HCT116 (cell line): ENCODE results near the gene MAP3K4. TPM values are rescaled to one million over a fixed set of nuclear protein-coding genes. Genes with fewer than 3 reads are reported as not detected.

Source experiments
- ATAC-seq: fragments of 200-7000 bp; cut with Tn5 transposase; 2 replicates; pipeline ENCODE4 v1.9.1; 2020; ENCODE audit warnings: mild to moderate bottlenecking, moderate library complexity
- BruUV-seq: library from RNA; stranded (reverse); fragments of 400-500 nt; replicated peaks from 2 replicates; lab custom pipeline; 2021; lab: Mats Ljungman, UMichigan
- CTCF ChIA-PET: fragments of 300-600 bp; sonication (Branson Sonifier 250); formaldehyde crosslinking; loops from one replicate; lab custom pipeline; 2021; ENCODE audit warnings: antibody characterized with exemption; lab: Charles Lee
- POLR2A ChIA-PET: fragments of 300-600, 350-600 bp; sonication (Branson Sonifier 250); formaldehyde crosslinking; loops from one replicate; lab custom pipeline; 2021; ENCODE audit warnings: antibody characterized with exemption; lab: Charles Lee
- RAD21 ChIA-PET, 2 experiments: fragments of 300-600 bp; sonication (Branson Sonifier 250); formaldehyde crosslinking; loops; one replicate each; lab custom pipeline; 2023; ENCODE audit warnings: low total read pairs in 2 of 2; ENCODE audit not compliant: uncharacterized antibody in 2 of 2, unreplicated experiment in 2 of 2, low non-redundant PET in 1 of 2; lab: Charles Lee
- DNase-seq: peaks from one replicate; pipeline ENCODE4 v3.0.0-alpha.2; 2010; ENCODE audit warnings: low read depth, low spot score
- H2AFZ ChIP-seq: fragments of 200-600 bp; shearing (Covaris generic), sonication (generic); 2 replicates; pipeline ENCODE4 v1.6.1; 2017; ENCODE audit warnings: low read depth, mixed run types, mixed read lengths, antibody characterized with exemption, low read length; ENCODE audit not compliant: poor library complexity, severe bottlenecking
- H3K27ac ChIP-seq: 2 replicates; pipeline ENCODE4 v1.5.1; 2012; ENCODE audit warnings: low read depth, low read length
- H3K27me3 ChIP-seq: fragments of 200-600 bp; sonication (generic); 2 replicates; pipeline ENCODE4 v1.6.1; 2016; ENCODE audit warnings: mixed run types, low read length, mixed read lengths; ENCODE audit not compliant: insufficient read depth
- H3K36me3 ChIP-seq, 2 experiments: fragments of 200-500 bp in 1 of 2; fragments of 200-600 bp in 1 of 2; sonication (Bioruptor generic) in 1 of 2; sonication (generic) in 1 of 2; 2 replicates each; pipeline versions ENCODE4 v1.5.1 to v1.6.1; 2014 to 2016; ENCODE audit warnings: low read length in 2 of 2, inconsistent platforms in 1 of 2, mixed read lengths in 1 of 2, mixed run types in 1 of 2; ENCODE audit not compliant: insufficient read depth in 2 of 2, control insufficient read depth in 1 of 2
- H3K4me1 ChIP-seq, 2 experiments: fragments of 200-600 bp in 1 of 2; sonication (generic) in 1 of 2; 2 replicates each; pipeline versions ENCODE4 v1.5.1 to v1.6.1; 2012 to 2017; ENCODE audit warnings: low read length in 2 of 2, inconsistent platforms in 1 of 2, mild to moderate bottlenecking in 1 of 2, mixed read lengths in 1 of 2, mixed run types in 1 of 2, moderate library complexity in 1 of 2; ENCODE audit not compliant: insufficient read depth in 2 of 2, control insufficient read depth in 1 of 2
- H3K4me2 ChIP-seq: fragments of 200-600 bp; sonication (generic); 2 replicates; pipeline ENCODE4 v1.6.1; 2017; ENCODE audit warnings: mixed run types, low read length, mixed read lengths
- H3K4me3 ChIP-seq, 2 experiments: fragments of 200-600 bp in 1 of 2; sonication (generic) in 1 of 2; replicated peaks in 1 of 2; 2 replicates each; pipeline ENCODE4 v1.5.1; 2011 to 2016; ENCODE audit warnings: low read length in 2 of 2, control low read depth in 1 of 2, low read depth in 1 of 2, mild to moderate bottlenecking in 1 of 2, mixed read lengths in 1 of 2, mixed run types in 1 of 2
- H3K79me2 ChIP-seq: fragments of 200-600 bp; sonication (generic); 2 replicates; pipeline ENCODE4 v1.6.1; 2017; ENCODE audit warnings: mild to moderate bottlenecking, mixed run types, low read length, moderate library complexity, mixed read lengths; ENCODE audit not compliant: insufficient read depth
- H3K9ac ChIP-seq: fragments of 200-600 bp; sonication (generic); 2 replicates; pipeline ENCODE4 v1.6.1; 2016; ENCODE audit warnings: low read length, mixed read lengths
- H3K9me2 ChIP-seq: fragments of 200-600 bp; sonication (generic), shearing (Covaris generic); 2 replicates; pipeline ENCODE4 v1.6.1; 2017; ENCODE audit warnings: mixed run types, mild to moderate bottlenecking, moderate library complexity; ENCODE audit not compliant: insufficient read depth
- H3K9me3 ChIP-seq, 2 experiments: fragments of 200-500 bp in 1 of 2; fragments of 200-600 bp in 1 of 2; sonication (Bioruptor generic) in 1 of 2; sonication (generic) in 1 of 2; 2 replicates each; pipeline ENCODE4 v1.6.1; 2014 to 2017; ENCODE audit warnings: low read length in 2 of 2, mixed read lengths in 2 of 2, inconsistent platforms in 1 of 2, low read depth in 1 of 2, mild to moderate bottlenecking in 1 of 2, mixed run types in 1 of 2, moderate library complexity in 1 of 2; ENCODE audit not compliant: control insufficient read depth in 1 of 2, insufficient read depth in 1 of 2
- H4K20me1 ChIP-seq: fragments of 200-600 bp; sonication (generic), shearing (Covaris generic); 2 replicates; pipeline ENCODE4 v1.6.1; 2017; ENCODE audit warnings: mixed run types, mild to moderate bottlenecking, moderate library complexity; ENCODE audit not compliant: insufficient read depth
- ATF3 ChIP-seq: IDR thresholded peaks from 2 replicates; pipeline ENCODE4 v1.6.1; 2012
- CEBPB ChIP-seq: IDR thresholded peaks from 2 replicates; pipeline ENCODE4 v1.6.1; 2012; ENCODE audit warnings: low read depth
- EGR1 ChIP-seq: IDR thresholded peaks from 2 replicates; pipeline ENCODE4 v1.6.1; 2012; ENCODE audit warnings: low read depth
- EZH2 ChIP-seq: fragments of 200-600 bp; sonication (generic); IDR thresholded peaks from 2 replicates; pipeline ENCODE4 v1.6.1; 2017; ENCODE audit warnings: antibody characterized with exemption, mixed run types
- JUND ChIP-seq: IDR thresholded peaks from 2 replicates; pipeline ENCODE4 v1.6.1; 2012
- MAX ChIP-seq: IDR thresholded peaks from 2 replicates; pipeline ENCODE4 v1.6.1; 2012
- POLR2A ChIP-seq: IDR thresholded peaks from 2 replicates; pipeline ENCODE4 v1.7.0; 2011; ENCODE audit warnings: borderline replicate concordance; ENCODE audit not compliant: insufficient read depth, insufficient read length; ENCODE audit errors: extremely low read depth
- POLR2AphosphoS5 ChIP-seq: IDR thresholded peaks from 2 replicates; pipeline ENCODE4 v1.6.1; 2011; ENCODE audit warnings: mild to moderate bottlenecking, low read depth, low read length, moderate library complexity
- SIN3A ChIP-seq: IDR thresholded peaks from 2 replicates; pipeline ENCODE4 v1.6.1; 2012; ENCODE audit warnings: low read depth
- SP1 ChIP-seq: IDR thresholded peaks from 2 replicates; pipeline ENCODE4 v1.6.1; 2012; ENCODE audit warnings: low read depth
- YY1 ChIP-seq: IDR thresholded peaks from 2 replicates; pipeline ENCODE4 v1.6.1; 2011; ENCODE audit warnings: low read length, low read depth, moderate library complexity, mild to moderate bottlenecking; ENCODE audit not compliant: insufficient replicate concordance; ENCODE audit errors: extremely low read depth
- ZFX ChIP-seq: fragments of 450-650 bp; IDR thresholded peaks from 2 replicates; pipeline ENCODE4 v1.6.1; 2017
- ZNF274 ChIP-seq: fragments of 200-500 bp; sonication (Bioruptor generic); IDR thresholded peaks from 2 replicates; pipeline ENCODE4 v1.6.1; 2014; ENCODE audit warnings: mild to moderate bottlenecking, low read depth, low read length, inconsistent platforms
- intact Hi-C: fragments of 100-400 bp; cut with micrococcal nuclease; formaldehyde crosslinking; loops from 2 replicates; pipeline ENCODE4 v1.10.0; 2022
- total RNA-seq: library from RNA; stranded (reverse); gene quantifications from one replicate; pipeline ENCODE4 v1.2.1, GENCODE V29; 2021; ENCODE audit not compliant: unreplicated experiment
- TF ChIP-seq, protein P1 (sequence below): IDR thresholded peaks from 2 replicates; pipeline ENCODE4 v1.6.1; 2012; ENCODE audit warnings: low read depth
- TF ChIP-seq, protein P2 (sequence below): IDR thresholded peaks from 2 replicates; pipeline ENCODE4 v1.6.1; 2011; ENCODE audit warnings: mild to moderate bottlenecking, low read length, moderate library complexity; ENCODE audit not compliant: insufficient replicate concordance; ENCODE audit errors: extremely low read depth

The MAP3K4 gene
- total RNA-seq, 1 experiment from 2014 or later, result 46.5 TPM

GRCh38 chr6:160967351-160967750, 24.2 kb upstream of the MAP3K4 start:
- no peak for ATAC-seq
- Histone ChIP-seq H2AFZ (no peak overlapping the region), H4K20me1 (no peaks in the 10 kb centered on the region), H3K4me3 (no peak overlapping the region), H3K9ac (no peak overlapping the region), H3K9me2 (no peaks in the 10 kb centered on the region), H3K36me3 (no peaks in the 10 kb centered on the region), H3K9me3 (no peaks in the 10 kb centered on the region), H3K79me2 (no peaks in the 10 kb centered on the region), H3K4me1 (no peaks in the 10 kb centered on the region), H3K27ac (no peak overlapping the region), H3K27me3 (no peaks in the 10 kb centered on the region), H3K4me2 (no peak overlapping the region)
- intact Hi-C loops, result no loop called here
- TF ChIP-seq ZNF274, result no peak
- TF ChIP-seq EZH2, result no peak
- TF ChIP-seq POLR2A, result no peak
- no peak for TF ChIP-seq ATF3
- no peak for TF ChIP-seq YY1
- TF ChIP-seq SIN3A, result no peak
- no peak for TF ChIP-seq ZFX
- TF ChIP-seq, protein P1, sequence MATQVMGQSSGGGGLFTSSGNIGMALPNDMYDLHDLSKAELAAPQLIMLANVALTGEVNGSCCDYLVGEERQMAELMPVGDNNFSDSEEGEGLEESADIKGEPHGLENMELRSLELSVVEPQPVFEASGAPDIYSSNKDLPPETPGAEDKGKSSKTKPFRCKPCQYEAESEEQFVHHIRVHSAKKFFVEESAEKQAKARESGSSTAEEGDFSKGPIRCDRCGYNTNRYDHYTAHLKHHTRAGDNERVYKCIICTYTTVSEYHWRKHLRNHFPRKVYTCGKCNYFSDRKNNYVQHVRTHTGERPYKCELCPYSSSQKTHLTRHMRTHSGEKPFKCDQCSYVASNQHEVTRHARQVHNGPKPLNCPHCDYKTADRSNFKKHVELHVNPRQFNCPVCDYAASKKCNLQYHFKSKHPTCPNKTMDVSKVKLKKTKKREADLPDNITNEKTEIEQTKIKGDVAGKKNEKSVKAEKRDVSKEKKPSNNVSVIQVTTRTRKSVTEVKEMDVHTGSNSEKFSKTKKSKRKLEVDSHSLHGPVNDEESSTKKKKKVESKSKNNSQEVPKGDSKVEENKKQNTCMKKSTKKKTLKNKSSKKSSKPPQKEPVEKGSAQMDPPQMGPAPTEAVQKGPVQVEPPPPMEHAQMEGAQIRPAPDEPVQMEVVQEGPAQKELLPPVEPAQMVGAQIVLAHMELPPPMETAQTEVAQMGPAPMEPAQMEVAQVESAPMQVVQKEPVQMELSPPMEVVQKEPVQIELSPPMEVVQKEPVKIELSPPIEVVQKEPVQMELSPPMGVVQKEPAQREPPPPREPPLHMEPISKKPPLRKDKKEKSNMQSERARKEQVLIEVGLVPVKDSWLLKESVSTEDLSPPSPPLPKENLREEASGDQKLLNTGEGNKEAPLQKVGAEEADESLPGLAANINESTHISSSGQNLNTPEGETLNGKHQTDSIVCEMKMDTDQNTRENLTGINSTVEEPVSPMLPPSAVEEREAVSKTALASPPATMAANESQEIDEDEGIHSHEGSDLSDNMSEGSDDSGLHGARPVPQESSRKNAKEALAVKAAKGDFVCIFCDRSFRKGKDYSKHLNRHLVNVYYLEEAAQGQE, result no peak
- TF ChIP-seq MAX, result no peak
- no peak for TF ChIP-seq POLR2AphosphoS5
- TF ChIP-seq, protein P2, sequence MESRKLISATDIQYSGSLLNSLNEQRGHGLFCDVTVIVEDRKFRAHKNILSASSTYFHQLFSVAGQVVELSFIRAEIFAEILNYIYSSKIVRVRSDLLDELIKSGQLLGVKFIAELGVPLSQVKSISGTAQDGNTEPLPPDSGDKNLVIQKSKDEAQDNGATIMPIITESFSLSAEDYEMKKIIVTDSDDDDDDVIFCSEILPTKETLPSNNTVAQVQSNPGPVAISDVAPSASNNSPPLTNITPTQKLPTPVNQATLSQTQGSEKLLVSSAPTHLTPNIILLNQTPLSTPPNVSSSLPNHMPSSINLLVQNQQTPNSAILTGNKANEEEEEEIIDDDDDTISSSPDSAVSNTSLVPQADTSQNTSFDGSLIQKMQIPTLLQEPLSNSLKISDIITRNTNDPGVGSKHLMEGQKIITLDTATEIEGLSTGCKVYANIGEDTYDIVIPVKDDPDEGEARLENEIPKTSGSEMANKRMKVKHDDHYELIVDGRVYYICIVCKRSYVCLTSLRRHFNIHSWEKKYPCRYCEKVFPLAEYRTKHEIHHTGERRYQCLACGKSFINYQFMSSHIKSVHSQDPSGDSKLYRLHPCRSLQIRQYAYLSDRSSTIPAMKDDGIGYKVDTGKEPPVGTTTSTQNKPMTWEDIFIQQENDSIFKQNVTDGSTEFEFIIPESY, result no peak
- no peak for TF ChIP-seq EGR1
- no peak for TF ChIP-seq CEBPB
- TF ChIP-seq SP1, result no peak
- no peak for TF ChIP-seq JUND
- ChIA-PET RAD21 (no interaction called here), CTCF (no interaction called here), POLR2A (no interaction called here)
- no peak for DNase-seq
- BruUV-seq, result no TSS peak
